Measurements from ENCODE around the gene BMP5.

DNA sequence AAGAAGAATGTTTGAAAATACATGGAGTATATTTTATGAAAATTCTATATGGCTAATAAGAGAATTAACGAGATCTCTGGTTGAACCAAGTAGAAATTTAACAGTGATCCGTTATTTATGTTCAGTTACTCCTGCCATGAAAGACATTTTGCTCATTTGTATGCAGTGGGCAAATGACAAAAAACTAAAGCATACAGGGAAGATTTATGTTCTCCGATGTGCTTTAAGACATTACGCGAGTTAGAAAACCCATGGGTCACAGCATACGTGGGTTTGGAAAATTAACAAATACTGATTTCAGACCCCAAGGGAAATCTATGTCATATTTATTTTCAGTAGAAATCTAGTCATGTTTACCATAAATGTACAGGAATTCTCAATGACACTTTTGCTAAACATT lies 90.1 kb downstream of the BMP5 start:
- TF ChIP-seq, protein P1, sequence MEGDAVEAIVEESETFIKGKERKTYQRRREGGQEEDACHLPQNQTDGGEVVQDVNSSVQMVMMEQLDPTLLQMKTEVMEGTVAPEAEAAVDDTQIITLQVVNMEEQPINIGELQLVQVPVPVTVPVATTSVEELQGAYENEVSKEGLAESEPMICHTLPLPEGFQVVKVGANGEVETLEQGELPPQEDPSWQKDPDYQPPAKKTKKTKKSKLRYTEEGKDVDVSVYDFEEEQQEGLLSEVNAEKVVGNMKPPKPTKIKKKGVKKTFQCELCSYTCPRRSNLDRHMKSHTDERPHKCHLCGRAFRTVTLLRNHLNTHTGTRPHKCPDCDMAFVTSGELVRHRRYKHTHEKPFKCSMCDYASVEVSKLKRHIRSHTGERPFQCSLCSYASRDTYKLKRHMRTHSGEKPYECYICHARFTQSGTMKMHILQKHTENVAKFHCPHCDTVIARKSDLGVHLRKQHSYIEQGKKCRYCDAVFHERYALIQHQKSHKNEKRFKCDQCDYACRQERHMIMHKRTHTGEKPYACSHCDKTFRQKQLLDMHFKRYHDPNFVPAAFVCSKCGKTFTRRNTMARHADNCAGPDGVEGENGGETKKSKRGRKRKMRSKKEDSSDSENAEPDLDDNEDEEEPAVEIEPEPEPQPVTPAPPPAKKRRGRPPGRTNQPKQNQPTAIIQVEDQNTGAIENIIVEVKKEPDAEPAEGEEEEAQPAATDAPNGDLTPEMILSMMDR (IDR thresholded peaks at IDR 0.05 in 4 of 5, conservative IDR thresholded peaks at IDR 0.05 in 1 of 5) = no peak
- no peak for TF ChIP-seq POLR2A (IDR thresholded peaks at IDR 0.05)
